ENCODE data around the gene ATG10. TPM values are rescaled to one million over a fixed set of nuclear protein-coding genes. Genes with fewer than 3 reads are reported as not detected.

The ATG10 gene
- total and polyA plus RNA-seq, 2 donors (not counting 1 experiment from before 2014, with no cell fraction given): 1.6 to 11.6 TPM

GRCh38 chr5:82119889-82120288 lies 148.1 kb downstream of the ATG10 start:
- Mint-ChIP-seq H3K27me3 (no peaks in the 10 kb centered on the region), H3K9me3 (ENCODE audit: insufficient read depth) (peaks cover 6% of the 10 kb centered on the region), H3K4me1 (no peaks in the 10 kb centered on the region), H3K4me3 (no peak overlapping the region), H3K27ac (no peak overlapping the region)
- no peak overlapping the region for H3K4me3 ChIP-seq (ENCODE audit: control extremely low read depth in 1 of 5, extremely low read depth in 1 of 5, insufficient read depth in 1 of 5, low read depth in 2 of 5, low read length in 4 of 5)
- H4K20me1 ChIP-seq (ENCODE audit: control insufficient read depth, insufficient read depth, low read length, poor library complexity, severe bottlenecking): no peaks in the 10 kb centered on the region
- H3K4me2 ChIP-seq (replicated peaks; ENCODE audit: low read depth, low read length, poor library complexity, severe bottlenecking): no peak overlapping the region
- peaks cover 0 to 1% of the 10 kb centered on the region in 2 experiments for H3K36me3 ChIP-seq (replicated peaks in 1 of 2; ENCODE audit: control extremely low read depth in 1 of 2, control insufficient read depth in 1 of 2, extremely low read depth in 1 of 2, insufficient read depth in 2 of 2, low read length in 1 of 2)
- no peak for TF ChIP-seq EZH2 (IDR thresholded peaks at IDR 0.05; ENCODE audit: borderline replicate concordance, insufficient read depth, low read depth, low read length, poor library complexity, severe bottlenecking)
- TF ChIP-seq CTCF (IDR thresholded peaks at IDR 0.05): no peak
- intact Hi-C loops (cut with micrococcal nuclease): no loop called here
- no peaks in the 10 kb centered on the region for H3K9me3 ChIP-seq (ENCODE audit: control extremely low read depth in 1 of 3, control insufficient read depth in 2 of 3, insufficient read depth in 1 of 3, low read length in 2 of 3)
- no peaks in the 10 kb centered on the region for H3K27me3 ChIP-seq (replicated peaks in 1 of 4; ENCODE audit: control extremely low read depth in 1 of 4, control insufficient read depth in 3 of 4, insufficient read depth in 4 of 4, low read length in 3 of 4)
- no peak overlapping the region for H3K27ac ChIP-seq (ENCODE audit: low read length in 2 of 2)
- DNase-seq (no peak), ATAC-seq (ENCODE audit: low read depth) (no peak)
- H3K4me1 ChIP-seq (ENCODE audit: control insufficient read depth in 2 of 2, insufficient read depth in 2 of 2, low read length in 2 of 2): no peaks in the 10 kb centered on the region
- 100% methylated on average over 1 of the region's 4 CpGs for WGBS (ENCODE audit: insufficient coverage)
- ChIA-PET POLR2A (no interaction called here), CTCF (no interaction called here)
- no peak overlapping the region for H2AFZ ChIP-seq (ENCODE audit: insufficient read depth, low read depth, low read length, poor library complexity, severe bottlenecking)
- no peak overlapping the region for H3K9ac ChIP-seq (ENCODE audit: low read length)
- no peaks in the 10 kb centered on the region for H3K79me2 ChIP-seq (ENCODE audit: control insufficient read depth, insufficient read depth, low read length)

- no peaks in the 10 kb centered on the region for H3K4me1 Mint-ChIP-seq
- DNase-seq (no peak), ATAC-seq (ENCODE audit: low read depth) (no peak)
- Histone ChIP-seq H3K4me2 (replicated peaks; ENCODE audit: low read depth, low read length, poor library complexity, severe bottlenecking) (no peak overlapping the region), H4K20me1 (ENCODE audit: control insufficient read depth, insufficient read depth, low read length, poor library complexity, severe bottlenecking) (no peaks in the 10 kb centered on the region), H2AFZ (ENCODE audit: insufficient read depth, low read depth, low read length, poor library complexity, severe bottlenecking) (no peak overlapping the region), H3K9me3 (ENCODE audit: control extremely low read depth in 1 of 3, control insufficient read depth in 2 of 3, insufficient read depth in 1 of 3, low read length in 2 of 3) (no peaks in the 10 kb centered on the region), H3K9ac (ENCODE audit: low read length) (no peak overlapping the region), H3K27ac (ENCODE audit: low read length in 2 of 2) (no peak overlapping the region), H3K27me3 (replicated peaks in 1 of 4; ENCODE audit: control extremely low read depth in 1 of 4, control insufficient read depth in 3 of 4, insufficient read depth in 4 of 4, low read length in 3 of 4) (no peaks in the 10 kb centered on the region), H3K4me1 (ENCODE audit: control insufficient read depth in 2 of 2, insufficient read depth in 2 of 2, low read length in 2 of 2) (no peaks in the 10 kb centered on the region), H3K4me3 (ENCODE audit: control extremely low read depth in 1 of 5, extremely low read depth in 1 of 5, insufficient read depth in 1 of 5, low read depth in 2 of 5, low read length in 4 of 5) (no peak overlapping the region), H3K79me2 (ENCODE audit: control insufficient read depth, insufficient read depth, low read length) (no peaks in the 10 kb centered on the region), H3K36me3 (replicated peaks in 1 of 2; ENCODE audit: control extremely low read depth in 1 of 2, control insufficient read depth in 1 of 2, extremely low read depth in 1 of 2, insufficient read depth in 2 of 2, low read length in 1 of 2) (no peaks in the 10 kb centered on the region)
- TF ChIP-seq EZH2 (IDR thresholded peaks at IDR 0.05; ENCODE audit: borderline replicate concordance, insufficient read depth, low read depth, low read length, poor library complexity, severe bottlenecking): no peak
- TF ChIP-seq CTCF (IDR thresholded peaks at IDR 0.05): no peak
- no peak overlapping the region for H3K4me3 Mint-ChIP-seq
- H3K27me3 Mint-ChIP-seq: no peaks in the 10 kb centered on the region
- intact Hi-C loops (cut with micrococcal nuclease): loop anchor here (10.0 kb wide), 1 partner anchor 455 kb away; no protein-coding TSS in a partner anchor
- WGBS (ENCODE audit: insufficient coverage): 95% methylated on average over 12 of the region's 13 CpGs
- H3K9me3 Mint-ChIP-seq (ENCODE audit: insufficient read depth): peaks cover 12% of the 10 kb centered on the region
- CTCF ChIA-PET: no interaction called here
- H3K27ac Mint-ChIP-seq: no peak overlapping the region
- POLR2A ChIA-PET: no interaction called here
These were observed 158.0 kb downstream of the ATG10 start for GRCh38 chr5:82129723-82130285.
